Ectodermal cell (in vitro differentiated cells): ENCODE data around the gene RHEBL1. TPM values are rescaled to one million over a fixed set of nuclear protein-coding genes. Genes with fewer than 3 reads are reported as not detected.

Experiments used
- H3K27ac ChIP-seq: 2 replicates; pipeline ENCODE4 v1.7.0; 2013; ENCODE audit warnings: mild to moderate bottlenecking, low read depth, low read length; ENCODE audit not compliant: insufficient read depth, poor library complexity, severe bottlenecking
- H3K27me3 ChIP-seq: 2 replicates; pipeline ENCODE4 v1.7.0; 2013; ENCODE audit warnings: mild to moderate bottlenecking, low read length; ENCODE audit not compliant: insufficient read depth, control insufficient read depth, poor library complexity, severe bottlenecking
- H3K36me3 ChIP-seq: one replicate; pipeline ENCODE4 v1.7.0; 2013; ENCODE audit warnings: low read length; ENCODE audit not compliant: control insufficient read depth, insufficient read depth
- H3K4me1 ChIP-seq: one replicate; pipeline ENCODE4 v1.7.0; 2013; ENCODE audit warnings: low read length; ENCODE audit not compliant: control insufficient read depth, insufficient read depth
- H3K4me3 ChIP-seq: 2 replicates; pipeline ENCODE4 v1.7.0; 2013; ENCODE audit warnings: low read depth, low read length, control low read depth; ENCODE audit not compliant: insufficient read depth
- H3K9me3 ChIP-seq: 2 replicates; pipeline ENCODE4 v1.7.0; 2013; ENCODE audit warnings: mild to moderate bottlenecking, low read length, moderate library complexity; ENCODE audit not compliant: control insufficient read depth
- WGBS, 2 experiments: methylation state at CpG; one replicate each; pipeline ENCODE4 v1.1.7; 2013; ENCODE audit warnings: missing lambda C conversion rate in 2 of 2; 5-methylcytosine and 5-hydroxymethylcytosine counted together
- polyA plus RNA-seq, 4 experiments: library from polyadenylated mRNA; stranded (reverse); fragments of 50-300 nt; gene quantifications; one replicate each; pipeline ENCODE4 v1.2.3, GENCODE V29; 2013

RHEBL1 gene
- 4.0 TPM for polyA plus RNA-seq (2013, experiment 1 of 4)
- polyA plus RNA-seq (2013, experiment 2 of 4): 1.8 TPM
- 3.4 TPM for polyA plus RNA-seq (2013, experiment 3 of 4)
- polyA plus RNA-seq (2013, experiment 4 of 4): 2.4 TPM

- no peaks in the 10 kb centered on the region for H3K9me3 ChIP-seq
- no peaks in the 10 kb centered on the region for H3K36me3 ChIP-seq
- peak within 1 kb of the TSS; percentile 62 for H3K4me3 ChIP-seq
- WGBS, 2 experiments: 1% methylated on average over 60 of the region's 60 CpGs
- peaks cover 4% of the 10 kb centered on the region for H3K4me1 ChIP-seq
- no peak within 1 kb of the TSS for H3K27ac ChIP-seq
- peaks cover 19% of the 10 kb centered on the region for H3K27me3 ChIP-seq
These were observed at the start of gene RHEBL1 for GRCh38 chr12:49069507-49070346. RHEBL1 (minus strand) TSS chr12:49069979; CDS start chr12:49069785, 194 bp downstream.

DNA sequence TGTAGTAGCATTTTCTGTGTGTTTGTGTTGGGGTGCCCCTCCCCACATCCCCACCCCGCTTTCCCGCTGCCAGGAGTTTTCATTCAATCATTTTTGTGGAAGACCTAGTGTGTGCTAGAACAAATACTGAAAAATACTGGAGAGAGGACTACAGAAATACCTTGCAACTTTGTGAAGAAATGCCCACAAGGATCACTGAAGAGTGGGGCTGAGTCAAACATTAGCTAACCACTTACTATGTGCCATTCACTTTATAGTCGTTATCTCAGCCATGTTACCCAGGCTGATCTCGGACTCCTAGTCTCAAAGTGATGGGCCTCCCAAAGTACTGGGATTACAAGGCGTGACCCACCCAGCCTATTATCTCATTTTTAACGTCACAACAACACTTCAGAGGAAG lies 41.4 kb upstream of the RHEBL1 start:
- H3K36me3 ChIP-seq: no peaks in the 10 kb centered on the region
- H3K27me3 ChIP-seq: no peaks in the 10 kb centered on the region
- H3K4me1 ChIP-seq: peaks cover 7% of the 10 kb centered on the region
- peak overlapping the region; percentile 99 for H3K4me3 ChIP-seq
- no peaks in the 10 kb centered on the region for H3K9me3 ChIP-seq
- 61 to 79% methylated on average over 4 to 6 of the region's 6 CpGs for WGBS, 2 experiments
- H3K27ac ChIP-seq: no peak overlapping the region

DNA sequence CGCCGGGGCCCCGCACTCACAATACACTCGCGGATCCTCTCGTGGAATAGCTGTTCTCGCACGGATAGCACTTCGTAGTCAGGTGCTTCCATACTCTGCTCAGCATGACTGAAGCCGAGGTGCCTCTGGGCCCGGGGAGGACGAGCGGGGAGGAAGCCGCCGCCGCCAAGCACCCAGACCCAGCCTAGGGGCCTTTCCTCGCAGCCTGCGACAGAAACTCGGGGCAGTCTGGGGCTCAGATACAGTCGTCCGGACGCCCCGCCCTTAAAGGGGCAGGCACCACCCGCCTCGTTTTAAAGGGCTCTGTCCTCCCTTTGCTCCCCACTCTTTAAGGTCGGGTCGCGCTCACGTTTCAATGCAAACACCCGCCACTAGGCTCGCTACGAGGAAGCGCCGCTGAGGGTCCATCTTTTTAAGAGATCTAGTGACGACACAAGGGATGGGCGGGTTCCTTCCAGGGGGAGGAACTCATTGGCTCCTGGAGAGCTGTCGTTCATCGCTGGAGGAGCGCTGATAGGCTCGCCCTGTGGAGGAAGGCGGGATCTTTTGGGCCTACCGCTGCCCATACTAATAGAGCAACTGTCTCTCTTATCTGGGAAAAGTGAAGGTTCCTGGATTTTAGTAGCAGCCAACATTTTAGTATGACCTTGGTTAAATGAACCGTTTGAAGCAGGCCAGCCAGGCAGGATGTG lies 40.8 kb upstream of the RHEBL1 start, which contains the start of gene LMBR1L:
TSS of gene LMBR1L (minus strand) at position 384 of the 692 bp plus-strand sequence. CDS start at position 92, 292 bp downstream.
- H3K4me1 ChIP-seq: peaks cover 7% of the 10 kb centered on the region
- peak within 1 kb of the TSS; percentile 85 for H3K27ac ChIP-seq
- H3K36me3 ChIP-seq: no peaks in the 10 kb centered on the region
- H3K4me3 ChIP-seq: peak within 1 kb of the TSS; percentile 99
- H3K9me3 ChIP-seq: no peaks in the 10 kb centered on the region
- no peaks in the 10 kb centered on the region for H3K27me3 ChIP-seq
- WGBS, 2 experiments: 0% methylated on average over 43 of the region's 43 CpGs

- 7% methylated on average over 31 to 33 of the region's 33 CpGs for WGBS, 2 experiments
- Histone ChIP-seq H3K4me3 (peak overlapping the region; percentile 99), H3K27ac (peak overlapping the region; percentile 85), H3K9me3 (no peaks in the 10 kb centered on the region), H3K27me3 (no peaks in the 10 kb centered on the region), H3K4me1 (peaks cover 7% of the 10 kb centered on the region), H3K36me3 (peaks cover 2% of the 10 kb centered on the region)
These were observed 40.1 kb upstream of the RHEBL1 start for GRCh38 chr12:49109641-49110463.

- 91 to 93% methylated on average over 4 of the region's 4 CpGs for WGBS, 2 experiments
- Histone ChIP-seq H3K27me3 (no peaks in the 10 kb centered on the region), H3K4me3 (peak overlapping the region; percentile 99), H3K36me3 (peaks cover 10% of the 10 kb centered on the region), H3K27ac (no peak overlapping the region), H3K9me3 (no peaks in the 10 kb centered on the region), H3K4me1 (peaks cover 7% of the 10 kb centered on the region)
These were observed 39.2 kb upstream of the RHEBL1 start for GRCh38 chr12:49108958-49109404.

- peaks cover 7% of the 10 kb centered on the region for H3K4me1 ChIP-seq
- H3K36me3 ChIP-seq: peaks cover 28% of the 10 kb centered on the region
- no peaks in the 10 kb centered on the region for H3K27me3 ChIP-seq
- no peak overlapping the region for H3K27ac ChIP-seq
- 91 to 92% methylated on average over 9 of the region's 9 CpGs for WGBS, 2 experiments
- no peak overlapping the region for H3K4me3 ChIP-seq
- no peaks in the 10 kb centered on the region for H3K9me3 ChIP-seq
These were observed 35.8 kb upstream of the RHEBL1 start for GRCh38 chr12:49105504-49106084.

- no peaks in the 10 kb centered on the region for H3K9me3 ChIP-seq
- 92 to 93% methylated on average over 3 of the region's 3 CpGs for WGBS, 2 experiments
- peaks cover 7% of the 10 kb centered on the region for H3K4me1 ChIP-seq
- H3K27me3 ChIP-seq: no peaks in the 10 kb centered on the region
- H3K4me3 ChIP-seq: no peak overlapping the region
- H3K36me3 ChIP-seq: peaks cover 33% of the 10 kb centered on the region
- H3K27ac ChIP-seq: no peak overlapping the region
These were observed 35.0 kb upstream of the RHEBL1 start for GRCh38 chr12:49104822-49105221.

GRCh38 chr12:49100380-49100779 lies 30.6 kb upstream of the RHEBL1 start:
- Histone ChIP-seq H3K27me3 (peaks cover 3% of the 10 kb centered on the region), H3K27ac (no peak overlapping the region), H3K4me3 (no peak overlapping the region), H3K4me1 (no peaks in the 10 kb centered on the region), H3K36me3 (peaks cover 42% of the 10 kb centered on the region), H3K9me3 (no peaks in the 10 kb centered on the region)
- 93 to 95% methylated on average over 6 of the region's 6 CpGs for WGBS, 2 experiments

- Histone ChIP-seq H3K27me3 (peaks cover 19% of the 10 kb centered on the region), H3K4me3 (no peak overlapping the region), H3K9me3 (no peaks in the 10 kb centered on the region), H3K27ac (no peak overlapping the region), H3K36me3 (peaks cover 31% of the 10 kb centered on the region), H3K4me1 (peaks cover 13% of the 10 kb centered on the region)
- WGBS, 2 experiments: 87 to 100% methylated on average over 2 of the region's 2 CpGs
These were observed 28.9 kb upstream of the RHEBL1 start for GRCh38 chr12:49098703-49099102.
